HepG2 (cell line): ENCODE measurements around the gene RAI14.

ENCODE experiments used
- KMT2B ChIP-seq: IDR thresholded peaks from 2 replicates; pipeline ENCODE4 v1.6.1; 2016; ENCODE audit warnings: missing genetic modification reagents, missing compliant biosample characterization
- NR2C2 ChIP-seq: sonication (generic); formaldehyde crosslinking; IDR thresholded peaks from 2 replicates; pipeline ENCODE4 v1.4.0; 2020; ENCODE audit warnings: missing genetic modification reagents, mild to moderate bottlenecking, moderate library complexity, borderline replicate concordance
- POLR2A ChIP-seq, 2 experiments: IDR thresholded peaks; 2 replicates each; pipeline ENCODE4 v1.6.1; 2011; ENCODE audit warnings: low read depth in 2 of 2, low read length in 2 of 2, mild to moderate bottlenecking in 1 of 2, moderate library complexity in 1 of 2; ENCODE audit not compliant: insufficient read depth in 1 of 2
- TAF1 ChIP-seq: sonication (generic); formaldehyde crosslinking; IDR thresholded peaks from 2 replicates; pipeline ENCODE4 v1.4.0; 2020; ENCODE audit warnings: missing genetic modification reagents
- TBX3 ChIP-seq: fragments of 450-650 bp; IDR thresholded peaks from 2 replicates; pipeline ENCODE4 v1.6.1; 2017; ENCODE audit warnings: antibody characterized with exemption, mild to moderate bottlenecking, inconsistent platforms, borderline replicate concordance
- ZKSCAN8 ChIP-seq: IDR thresholded peaks from 2 replicates; pipeline ENCODE4 v1.6.1; 2016; ENCODE audit warnings: borderline replicate concordance, missing genetic modification reagents, missing compliant biosample characterization
- ZSCAN25 ChIP-seq: sonication (generic); formaldehyde crosslinking; IDR thresholded peaks from 2 replicates; pipeline ENCODE4 v1.8.0; 2022; ENCODE audit warnings: mild to moderate bottlenecking, missing genetic modification reagents

DNA sequence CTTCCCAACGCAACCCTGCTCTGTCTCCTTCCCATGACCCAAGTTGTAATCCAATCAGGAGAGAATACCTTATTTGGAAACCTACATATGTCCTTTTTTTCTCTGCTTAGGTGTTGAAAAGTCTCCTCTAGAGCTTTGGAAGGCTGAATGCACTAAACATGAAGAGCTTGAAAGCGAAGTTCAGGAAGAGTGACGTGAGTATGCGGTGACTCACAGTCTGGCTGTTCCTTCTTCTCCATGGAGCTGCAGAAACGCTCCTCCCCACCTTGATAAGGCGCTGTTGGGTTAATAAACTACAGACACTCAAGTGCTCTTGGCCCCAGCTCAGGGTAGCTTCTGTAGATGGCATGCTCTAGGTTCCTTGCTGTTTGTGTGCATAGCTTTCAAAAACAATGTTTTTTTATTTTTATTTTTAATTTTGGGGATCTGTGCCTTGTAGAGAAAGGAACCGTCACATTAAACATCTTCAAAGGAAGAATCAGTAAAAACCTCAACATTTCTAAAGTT is 30.7 kb downstream of the RAI14 start:
- TF ChIP-seq ZSCAN25 (CRISPR knock-in tag) = no peak
- TF ChIP-seq KMT2B = no peak; the same call in 1 of the 2 replicates
- no peak for TF ChIP-seq TAF1 (CRISPR knock-in tag)
- TF ChIP-seq NR2C2 (CRISPR knock-in tag) = no peak
- TF ChIP-seq POLR2A (IDR thresholded peaks at IDR 0.05; ENCODE audit: insufficient read depth in 1 of 2, low read depth in 2 of 2, low read length in 2 of 2) = no peak
- no peak for TF ChIP-seq TBX3
- TF ChIP-seq ZKSCAN8 (CRISPR knock-in tag) = no peak
